HCT116 (cell line): ENCODE results near the gene CEACAM1. TPM values are rescaled to one million over a fixed set of nuclear protein-coding genes. Genes with fewer than 3 reads are reported as not detected.

ENCODE experiments used
- ATAC-seq: fragments of 200-7000 bp; cut with Tn5 transposase; 2 replicates; pipeline ENCODE4 v1.9.1; 2020; ENCODE audit warnings: mild to moderate bottlenecking, moderate library complexity
- BruUV-seq: library from RNA; stranded (reverse); fragments of 400-500 nt; replicated peaks from 2 replicates; lab custom pipeline; 2021; lab: Mats Ljungman, UMichigan
- CTCF ChIA-PET: fragments of 300-600 bp; sonication (Branson Sonifier 250); formaldehyde crosslinking; loops from one replicate; lab custom pipeline; 2021; ENCODE audit warnings: antibody characterized with exemption; lab: Charles Lee
- POLR2A ChIA-PET: fragments of 300-600, 350-600 bp; sonication (Branson Sonifier 250); formaldehyde crosslinking; loops from one replicate; lab custom pipeline; 2021; ENCODE audit warnings: antibody characterized with exemption; lab: Charles Lee
- RAD21 ChIA-PET, 2 experiments: fragments of 300-600 bp; sonication (Branson Sonifier 250); formaldehyde crosslinking; loops; one replicate each; lab custom pipeline; 2023; ENCODE audit warnings: low total read pairs in 2 of 2; ENCODE audit not compliant: uncharacterized antibody in 2 of 2, unreplicated experiment in 2 of 2, low non-redundant PET in 1 of 2; lab: Charles Lee
- DNase-seq: peaks from one replicate; pipeline ENCODE4 v3.0.0-alpha.2; 2010; ENCODE audit warnings: low read depth, low spot score
- H2AFZ ChIP-seq: fragments of 200-600 bp; shearing (Covaris generic), sonication (generic); 2 replicates; pipeline ENCODE4 v1.6.1; 2017; ENCODE audit warnings: low read depth, mixed run types, mixed read lengths, antibody characterized with exemption, low read length; ENCODE audit not compliant: poor library complexity, severe bottlenecking
- H3K27ac ChIP-seq: 2 replicates; pipeline ENCODE4 v1.5.1; 2012; ENCODE audit warnings: low read depth, low read length
- H3K27me3 ChIP-seq: fragments of 200-600 bp; sonication (generic); 2 replicates; pipeline ENCODE4 v1.6.1; 2016; ENCODE audit warnings: mixed run types, low read length, mixed read lengths; ENCODE audit not compliant: insufficient read depth
- H3K36me3 ChIP-seq, 2 experiments: fragments of 200-500 bp in 1 of 2; fragments of 200-600 bp in 1 of 2; sonication (Bioruptor generic) in 1 of 2; sonication (generic) in 1 of 2; 2 replicates each; pipeline versions ENCODE4 v1.5.1 to v1.6.1; 2014 to 2016; ENCODE audit warnings: low read length in 2 of 2, inconsistent platforms in 1 of 2, mixed read lengths in 1 of 2, mixed run types in 1 of 2; ENCODE audit not compliant: insufficient read depth in 2 of 2, control insufficient read depth in 1 of 2
- H3K4me1 ChIP-seq, 2 experiments: fragments of 200-600 bp in 1 of 2; sonication (generic) in 1 of 2; 2 replicates each; pipeline versions ENCODE4 v1.5.1 to v1.6.1; 2012 to 2017; ENCODE audit warnings: low read length in 2 of 2, inconsistent platforms in 1 of 2, mild to moderate bottlenecking in 1 of 2, mixed read lengths in 1 of 2, mixed run types in 1 of 2, moderate library complexity in 1 of 2; ENCODE audit not compliant: insufficient read depth in 2 of 2, control insufficient read depth in 1 of 2
- H3K4me2 ChIP-seq: fragments of 200-600 bp; sonication (generic); 2 replicates; pipeline ENCODE4 v1.6.1; 2017; ENCODE audit warnings: mixed run types, low read length, mixed read lengths
- H3K4me3 ChIP-seq, 2 experiments: fragments of 200-600 bp in 1 of 2; sonication (generic) in 1 of 2; replicated peaks in 1 of 2; 2 replicates each; pipeline ENCODE4 v1.5.1; 2011 to 2016; ENCODE audit warnings: low read length in 2 of 2, control low read depth in 1 of 2, low read depth in 1 of 2, mild to moderate bottlenecking in 1 of 2, mixed read lengths in 1 of 2, mixed run types in 1 of 2
- H3K79me2 ChIP-seq: fragments of 200-600 bp; sonication (generic); 2 replicates; pipeline ENCODE4 v1.6.1; 2017; ENCODE audit warnings: mild to moderate bottlenecking, mixed run types, low read length, moderate library complexity, mixed read lengths; ENCODE audit not compliant: insufficient read depth
- H3K9ac ChIP-seq: fragments of 200-600 bp; sonication (generic); 2 replicates; pipeline ENCODE4 v1.6.1; 2016; ENCODE audit warnings: low read length, mixed read lengths
- H3K9me2 ChIP-seq: fragments of 200-600 bp; sonication (generic), shearing (Covaris generic); 2 replicates; pipeline ENCODE4 v1.6.1; 2017; ENCODE audit warnings: mixed run types, mild to moderate bottlenecking, moderate library complexity; ENCODE audit not compliant: insufficient read depth
- H3K9me3 ChIP-seq, 2 experiments: fragments of 200-500 bp in 1 of 2; fragments of 200-600 bp in 1 of 2; sonication (Bioruptor generic) in 1 of 2; sonication (generic) in 1 of 2; 2 replicates each; pipeline ENCODE4 v1.6.1; 2014 to 2017; ENCODE audit warnings: low read length in 2 of 2, mixed read lengths in 2 of 2, inconsistent platforms in 1 of 2, low read depth in 1 of 2, mild to moderate bottlenecking in 1 of 2, mixed run types in 1 of 2, moderate library complexity in 1 of 2; ENCODE audit not compliant: control insufficient read depth in 1 of 2, insufficient read depth in 1 of 2
- H4K20me1 ChIP-seq: fragments of 200-600 bp; sonication (generic), shearing (Covaris generic); 2 replicates; pipeline ENCODE4 v1.6.1; 2017; ENCODE audit warnings: mixed run types, mild to moderate bottlenecking, moderate library complexity; ENCODE audit not compliant: insufficient read depth
- ATF3 ChIP-seq: IDR thresholded peaks from 2 replicates; pipeline ENCODE4 v1.6.1; 2012
- CBX3 ChIP-seq: IDR thresholded peaks from 2 replicates; pipeline ENCODE4 v1.6.1; 2012; ENCODE audit warnings: low read depth
- EGR1 ChIP-seq: IDR thresholded peaks from 2 replicates; pipeline ENCODE4 v1.6.1; 2012; ENCODE audit warnings: low read depth
- EZH2phosphoT487 ChIP-seq: fragments of 200-600 bp; IDR thresholded peaks from 2 replicates; pipeline ENCODE4 v1.6.1; 2018; ENCODE audit warnings: antibody characterized with exemption, borderline replicate concordance
- MAX ChIP-seq: IDR thresholded peaks from 2 replicates; pipeline ENCODE4 v1.6.1; 2012
- REST ChIP-seq: IDR thresholded peaks from 2 replicates; pipeline ENCODE4 v1.6.1; 2012; ENCODE audit warnings: low read depth
- SIN3A ChIP-seq: IDR thresholded peaks from 2 replicates; pipeline ENCODE4 v1.6.1; 2012; ENCODE audit warnings: low read depth
- SP1 ChIP-seq: IDR thresholded peaks from 2 replicates; pipeline ENCODE4 v1.6.1; 2012; ENCODE audit warnings: low read depth
- ZFX ChIP-seq: fragments of 450-650 bp; IDR thresholded peaks from 2 replicates; pipeline ENCODE4 v1.6.1; 2017
- ZNF274 ChIP-seq: fragments of 200-500 bp; sonication (Bioruptor generic); IDR thresholded peaks from 2 replicates; pipeline ENCODE4 v1.6.1; 2014; ENCODE audit warnings: mild to moderate bottlenecking, low read depth, low read length, inconsistent platforms
- intact Hi-C: fragments of 100-400 bp; cut with micrococcal nuclease; formaldehyde crosslinking; loops from 2 replicates; pipeline ENCODE4 v1.10.0; 2022
- total RNA-seq: library from RNA; stranded (reverse); gene quantifications from one replicate; pipeline ENCODE4 v1.2.1, GENCODE V29; 2021; ENCODE audit not compliant: unreplicated experiment

The CEACAM1 gene
- total RNA-seq, 1 experiment from 2014 or later: 1.2 TPM

- peaks cover 9% of the 10 kb centered on the region; the same call in 1 of the 2 replicates for H3K27me3 ChIP-seq
- no peak for TF ChIP-seq EZH2phosphoT487
- TF ChIP-seq ATF3: no peak
- TF ChIP-seq ZNF274: no peak
- no peak for TF ChIP-seq SIN3A
- no peak for TF ChIP-seq ZFX
- no peak for TF ChIP-seq CBX3
- TF ChIP-seq REST: no peak
- no peak for TF ChIP-seq EGR1
- no peak for TF ChIP-seq SP1
- no peak for TF ChIP-seq MAX
- no peak overlapping the region for H3K4me2 ChIP-seq
- ChIA-PET CTCF (interaction anchor here (1.5 kb wide), 1 partner anchor 10 kb away, joined by 3 read pairs; no protein-coding TSS in a partner anchor), POLR2A (no interaction called here), RAD21 (no interaction called here)
- no peak overlapping the region for H3K27ac ChIP-seq
- no peak overlapping the region for H2AFZ ChIP-seq
- H3K4me3 ChIP-seq: no peak overlapping the region
- DNase-seq: no peak
- no peaks in the 10 kb centered on the region for H4K20me1 ChIP-seq
- intact Hi-C loops: no loop called here
- H3K79me2 ChIP-seq: no peaks in the 10 kb centered on the region
- BruUV-seq: no TSS peak
- H3K36me3 ChIP-seq: no peaks in the 10 kb centered on the region
- ATAC-seq: no peak
- H3K9ac ChIP-seq: no peak overlapping the region
- H3K4me1 ChIP-seq: no peaks in the 10 kb centered on the region
- no peaks in the 10 kb centered on the region for H3K9me2 ChIP-seq
- H3K9me3 ChIP-seq: no peaks in the 10 kb centered on the region
Measured at GRCh38 chr19:42573642-42574041, 45.4 kb upstream of the CEACAM1 start.
